H9 (cell line): ENCODE results near the gene RSU1. TPM values are rescaled to one million over a fixed set of nuclear protein-coding genes. Genes with fewer than 3 reads are reported as not detected.

Experiments used
- DNase-seq: peaks from one replicate; pipeline ENCODE4 v3.0.0-alpha.2; 2017
- H2AFZ ChIP-seq: one replicate; pipeline ENCODE4 v1.6.1; 2013; ENCODE audit warnings: mild to moderate bottlenecking, low read length, control low read depth, moderate library complexity
- H2AK5ac ChIP-seq: 2 replicates; pipeline ENCODE4 v1.6.1; 2013; ENCODE audit warnings: low read length, control low read depth, mixed read lengths; ENCODE audit not compliant: insufficient read length
- H2BK120ac ChIP-seq: one replicate; pipeline ENCODE4 v1.6.1; 2013; ENCODE audit warnings: low read depth, mild to moderate bottlenecking, low read length, control low read depth, inconsistent platforms; ENCODE audit not compliant: poor library complexity, severe bottlenecking
- H2BK12ac ChIP-seq: 2 replicates; pipeline ENCODE4 v1.6.1; 2013; ENCODE audit warnings: low read length, control low read depth, mixed read lengths, low read depth; ENCODE audit not compliant: insufficient read length
- H2BK15ac ChIP-seq: 2 replicates; pipeline ENCODE4 v1.6.1; 2013; ENCODE audit warnings: low read depth, low read length, control low read depth
- H2BK20ac ChIP-seq: one replicate; pipeline ENCODE4 v1.6.1; 2013; ENCODE audit warnings: low read depth, mild to moderate bottlenecking, low read length, control low read depth, inconsistent platforms; ENCODE audit not compliant: poor library complexity, severe bottlenecking
- H2BK5ac ChIP-seq: 2 replicates; pipeline ENCODE4 v1.6.1; 2013; ENCODE audit warnings: low read length, control low read depth, mixed read lengths; ENCODE audit not compliant: insufficient read length
- H3K14ac ChIP-seq: 2 replicates; pipeline ENCODE4 v1.6.1; 2013; ENCODE audit warnings: low read length, control low read depth; ENCODE audit not compliant: insufficient read depth
- H3K18ac ChIP-seq: 2 replicates; pipeline ENCODE4 v1.6.1; 2013; ENCODE audit warnings: low read depth, mild to moderate bottlenecking, mixed read lengths, low read length, control low read depth; ENCODE audit not compliant: insufficient read length
- H3K23ac ChIP-seq: 2 replicates; pipeline ENCODE4 v1.6.1; 2013; ENCODE audit warnings: low read length, control low read depth, mixed read lengths, low read depth; ENCODE audit not compliant: insufficient read length
- H3K23me2 ChIP-seq: 2 replicates; pipeline ENCODE4 v1.6.1; 2013; ENCODE audit warnings: low read depth, mild to moderate bottlenecking, mixed read lengths, low read length, control low read depth; ENCODE audit not compliant: insufficient read length, poor library complexity, severe bottlenecking
- H3K27ac ChIP-seq: 2 replicates; pipeline ENCODE4 v1.5.1; 2013; ENCODE audit warnings: low read length, control low read depth, mixed read lengths, low read depth; ENCODE audit not compliant: insufficient read length
- H3K27me3 ChIP-seq: 2 replicates; pipeline ENCODE4 v1.6.1; 2013; ENCODE audit warnings: low read length, control low read depth, inconsistent platforms; ENCODE audit not compliant: insufficient read depth
- H3K4ac ChIP-seq: 2 replicates; pipeline ENCODE4 v1.6.1; 2013; ENCODE audit warnings: low read depth, mild to moderate bottlenecking, control low read depth, inconsistent platforms, low read length, moderate library complexity
- H3K4me1 ChIP-seq: 2 replicates; pipeline ENCODE4 v1.6.1; 2013; ENCODE audit warnings: low read length, control low read depth, inconsistent platforms; ENCODE audit not compliant: insufficient read depth
- H3K4me2 ChIP-seq: 2 replicates; pipeline ENCODE4 v1.6.1; 2013; ENCODE audit warnings: low read length, control low read depth, mixed read lengths; ENCODE audit not compliant: insufficient read length, insufficient read depth
- H3K56ac ChIP-seq: 2 replicates; pipeline ENCODE4 v1.6.1; 2013; ENCODE audit warnings: low read depth, mild to moderate bottlenecking, mixed read lengths, low read length, control low read depth; ENCODE audit not compliant: insufficient read length
- H3K79me1 ChIP-seq: 2 replicates; pipeline ENCODE4 v1.6.1; 2013; ENCODE audit warnings: low read depth, mild to moderate bottlenecking, moderate library complexity, low read length, control low read depth, inconsistent platforms; ENCODE audit not compliant: insufficient read depth, poor library complexity, severe bottlenecking
- H3K79me2 ChIP-seq: 2 replicates; pipeline ENCODE4 v1.6.1; 2013; ENCODE audit warnings: low read length, control low read depth, inconsistent platforms; ENCODE audit not compliant: insufficient read depth
- H3K9ac ChIP-seq: 2 replicates; pipeline ENCODE4 v1.6.1; 2013; ENCODE audit warnings: low read length, control low read depth, mixed read lengths; ENCODE audit not compliant: insufficient read length; ENCODE audit errors: extremely low read depth
- H3K9me3 ChIP-seq: one replicate; pipeline ENCODE4 v1.6.1; 2013; ENCODE audit warnings: low read depth, low read length, inconsistent platforms; ENCODE audit not compliant: control insufficient read depth
- H3T11ph ChIP-seq: one replicate; pipeline ENCODE4 v1.6.1; 2013; ENCODE audit warnings: mild to moderate bottlenecking, low read length, control low read depth, inconsistent platforms
- H4K20me1 ChIP-seq: one replicate; pipeline ENCODE4 v1.6.1; 2013; ENCODE audit not compliant: control insufficient read depth, insufficient read length, insufficient read depth
- H4K5ac ChIP-seq: 2 replicates; pipeline ENCODE4 v1.6.1; 2013; ENCODE audit warnings: low read depth, mild to moderate bottlenecking, mixed read lengths, low read length, control low read depth; ENCODE audit not compliant: insufficient read length
- H4K8ac ChIP-seq: replicated peaks from 2 replicates; pipeline ENCODE4 v1.6.1; 2013; ENCODE audit warnings: low read length, control low read depth, mixed read lengths, low read depth; ENCODE audit not compliant: insufficient read length
- H4K91ac ChIP-seq: 2 replicates; pipeline ENCODE4 v1.6.1; 2013; ENCODE audit warnings: low read depth, mild to moderate bottlenecking, moderate library complexity, mixed read lengths, low read length, control low read depth; ENCODE audit not compliant: insufficient read length
- H3K27ac Mint-ChIP-seq, 3 experiments: 2 replicates in 2 of 3; 3 replicates in 1 of 3; pipeline ENCODE4 v1.8.0; 2020 to 2021; ENCODE audit warnings: mixed read lengths in 3 of 3, mild to moderate bottlenecking in 1 of 3, moderate library complexity in 1 of 3
- H3K27me3 Mint-ChIP-seq: 2 replicates; pipeline ENCODE4 v1.8.0; 2021; ENCODE audit warnings: low read depth, mild to moderate bottlenecking, moderate library complexity, mixed read lengths
- H3K36me3 Mint-ChIP-seq, 3 experiments: 2 replicates in 2 of 3; 3 replicates in 1 of 3; pipeline ENCODE4 v1.8.0; 2020 to 2021; ENCODE audit warnings: low read depth in 3 of 3, mixed read lengths in 3 of 3; ENCODE audit not compliant: insufficient read depth in 1 of 3
- H3K4me1 Mint-ChIP-seq, 2 experiments: 2 replicates each; pipeline ENCODE4 v1.8.0; 2020; ENCODE audit warnings: mixed read lengths in 2 of 2
- H3K4me3 Mint-ChIP-seq, 2 experiments: 2 replicates in 1 of 2; 3 replicates in 1 of 2; pipeline ENCODE4 v1.8.0; 2020 to 2021; ENCODE audit warnings: mild to moderate bottlenecking in 2 of 2, mixed read lengths in 2 of 2, moderate library complexity in 1 of 2
- H3K9me3 Mint-ChIP-seq, 2 experiments: 2 replicates in 1 of 2; 3 replicates in 1 of 2; pipeline ENCODE4 v1.8.0; 2020; ENCODE audit warnings: mild to moderate bottlenecking in 2 of 2, mixed read lengths in 2 of 2, moderate library complexity in 1 of 2
- CTCF ChIP-seq: fragments of 200-600 bp; sonication (generic); conservative IDR thresholded peaks from 3 replicates; pipeline ENCODE4 v1.8.0; 2021; ENCODE audit warnings: antibody characterized with exemption, mild to moderate bottlenecking
- WGBS: extraction: QIAGEN DNeasy Blood & Tissue Kit; methylation state at CpG from one replicate; pipeline ENCODE4 v1.1.7; 2013; ENCODE audit warnings: missing lambda C conversion rate, low lambda C conversion rate, mixed read lengths; ENCODE audit not compliant: insufficient read length; ENCODE audit errors: extremely low coverage; 5-methylcytosine and 5-hydroxymethylcytosine counted together
- total RNA-seq: library from RNA; stranded (reverse); gene quantifications from 2 replicates; pipeline ENCODE4 v1.2.1, GENCODE V29; 2021

RSU1 gene
- total RNA-seq, 1 experiment from 2014 or later, result 59.4 TPM

- no peak overlapping the region for H2BK120ac ChIP-seq
- H2BK20ac ChIP-seq, result no peak overlapping the region
- no peak overlapping the region for H3K4ac ChIP-seq
- no peaks in the 10 kb centered on the region for H3K9me3 ChIP-seq
- peaks cover 18 to 22% of the 10 kb centered on the region in 2 experiments; a peak in 4 of 5 replicates for H3K9me3 Mint-ChIP-seq
- H3K4me1 ChIP-seq, result no peaks in the 10 kb centered on the region
- WGBS, result no CpG with 5 or more reads among the region's 2 CpGs
- H2BK5ac ChIP-seq, result no peak overlapping the region
- H3K9ac ChIP-seq, result no peak overlapping the region
- peaks cover 14 to 32% (median 18%) of the 10 kb centered on the region in 3 experiments for H3K36me3 Mint-ChIP-seq
- H4K91ac ChIP-seq, result no peak overlapping the region
- H3K14ac ChIP-seq, result no peak overlapping the region
- H3K79me1 ChIP-seq, result no peaks in the 10 kb centered on the region
- no peak overlapping the region for H4K5ac ChIP-seq
- H2BK15ac ChIP-seq, result no peak overlapping the region
- H3T11ph ChIP-seq, result no peak overlapping the region
- no peak overlapping the region for H3K4me3 Mint-ChIP-seq
- H4K20me1 ChIP-seq, result no peaks in the 10 kb centered on the region
- no peak overlapping the region for H3K18ac ChIP-seq
- no peak for DNase-seq
- H2AK5ac ChIP-seq, result no peak overlapping the region
- H3K4me1 Mint-ChIP-seq, result no peaks in the 10 kb centered on the region
- no peaks in the 10 kb centered on the region for H3K23me2 ChIP-seq
- no peak overlapping the region for H4K8ac ChIP-seq
- no peak for TF ChIP-seq CTCF
- no peak overlapping the region for H2AFZ ChIP-seq
- no peak overlapping the region for H3K56ac ChIP-seq
- H2BK12ac ChIP-seq, result no peak overlapping the region
- H3K4me2 ChIP-seq, result no peak overlapping the region
- no peak overlapping the region for H3K27ac Mint-ChIP-seq
- no peaks in the 10 kb centered on the region for H3K79me2 ChIP-seq
- H3K27me3 Mint-ChIP-seq, result no peaks in the 10 kb centered on the region
- no peak overlapping the region for H3K27ac ChIP-seq
- H3K23ac ChIP-seq, result no peak overlapping the region
- H3K27me3 ChIP-seq, result no peaks in the 10 kb centered on the region
These were observed 79.8 kb downstream of the RSU1 start for GRCh38 chr10:16737420-16737819.
